ENCODE measurements around the gene MAZ. TPM values are rescaled to one million over a fixed set of nuclear protein-coding genes. Genes with fewer than 3 reads are reported as not detected.
A peak's percentile ranks its signal among the peaks of the same experiment; 100 is the strongest.

Gene MAZ
- total and polyA plus RNA-seq, 2 of the 13 experiments (the other 11 are each of a cell fraction or from before 2014, with no cell fraction given), result 203 to 277 TPM

DNA sequence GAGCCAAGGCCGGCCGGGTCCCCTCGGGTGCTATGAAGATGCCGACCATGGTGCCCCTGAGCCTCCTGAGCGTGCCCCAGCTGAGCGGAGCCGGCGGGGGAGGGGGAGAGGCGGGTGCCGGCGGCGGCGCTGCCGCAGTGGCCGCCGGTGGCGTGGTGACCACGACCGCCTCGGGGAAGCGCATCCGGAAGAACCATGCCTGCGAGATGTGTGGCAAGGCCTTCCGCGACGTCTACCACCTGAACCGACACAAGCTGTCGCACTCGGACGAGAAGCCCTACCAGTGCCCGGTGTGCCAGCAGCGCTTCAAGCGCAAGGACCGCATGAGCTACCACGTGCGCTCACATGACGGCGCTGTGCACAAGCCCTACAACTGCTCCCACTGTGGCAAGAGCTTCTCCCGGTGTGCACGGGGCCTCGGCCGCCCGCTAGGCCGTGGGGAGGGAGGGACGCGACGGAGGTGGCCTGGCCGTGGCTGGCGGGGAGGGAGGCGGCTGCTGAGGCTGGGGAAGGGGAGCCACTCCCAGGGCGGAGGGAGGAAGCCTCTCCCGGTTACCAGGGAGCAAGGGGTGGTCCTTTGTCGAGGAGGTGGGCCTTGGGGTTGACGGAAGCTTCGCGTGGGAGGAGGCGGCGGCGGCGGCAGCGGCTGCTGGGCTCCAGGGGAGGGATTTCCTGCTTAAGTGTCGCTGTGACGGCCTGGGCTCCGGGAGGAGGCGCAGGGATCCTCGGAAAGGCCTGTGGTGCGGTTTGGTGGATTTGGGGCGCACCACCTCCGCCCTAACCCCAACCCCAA is 1.3 kb downstream of the MAZ start (continued):
- TF ChIP-seq CENPT (CRISPR knock-in tag; IDR thresholded peaks at IDR 0.05; ENCODE audit: low read depth) (peak; percentile 99), ZNF431 (CRISPR knock-in tag; IDR thresholded peaks at IDR 0.05; ENCODE audit: borderline replicate concordance, low read depth) (peak; percentile 97), MEIS1 (CRISPR knock-in tag; IDR thresholded peaks at IDR 0.05; ENCODE audit: borderline replicate concordance) (peak; percentile 96), ZNF777 (CRISPR knock-in tag; IDR thresholded peaks at IDR 0.05) (peak; percentile 85), SMAD9 (CRISPR knock-in tag; IDR thresholded peaks at IDR 0.05) (peak; percentile 93), EZH2 (conservative IDR thresholded peaks at IDR 0.05; ENCODE audit: low read depth, low read length) (no peak), NFKBIZ (CRISPR knock-in tag; IDR thresholded peaks at IDR 0.05) (peak; percentile 92), SETDB1 (CRISPR knock-in tag; IDR thresholded peaks at IDR 0.05; ENCODE audit: borderline replicate concordance) (no peak; the same call in 1 of the 2 replicates), ZNF558 (CRISPR knock-in tag; IDR thresholded peaks at IDR 0.05; ENCODE audit: borderline replicate concordance) (peak; percentile 99), FOXO1 (CRISPR knock-in tag; IDR thresholded peaks at IDR 0.05) (peak; percentile 67), ZNF326 (CRISPR knock-in tag; IDR thresholded peaks at IDR 0.05; ENCODE audit: borderline replicate concordance) (no peak), MTF1 (CRISPR knock-in tag; IDR thresholded peaks at IDR 0.05) (peak; percentile 91; the same call in 1 of the 2 replicates)
- TF ChIP-seq, protein P1, sequence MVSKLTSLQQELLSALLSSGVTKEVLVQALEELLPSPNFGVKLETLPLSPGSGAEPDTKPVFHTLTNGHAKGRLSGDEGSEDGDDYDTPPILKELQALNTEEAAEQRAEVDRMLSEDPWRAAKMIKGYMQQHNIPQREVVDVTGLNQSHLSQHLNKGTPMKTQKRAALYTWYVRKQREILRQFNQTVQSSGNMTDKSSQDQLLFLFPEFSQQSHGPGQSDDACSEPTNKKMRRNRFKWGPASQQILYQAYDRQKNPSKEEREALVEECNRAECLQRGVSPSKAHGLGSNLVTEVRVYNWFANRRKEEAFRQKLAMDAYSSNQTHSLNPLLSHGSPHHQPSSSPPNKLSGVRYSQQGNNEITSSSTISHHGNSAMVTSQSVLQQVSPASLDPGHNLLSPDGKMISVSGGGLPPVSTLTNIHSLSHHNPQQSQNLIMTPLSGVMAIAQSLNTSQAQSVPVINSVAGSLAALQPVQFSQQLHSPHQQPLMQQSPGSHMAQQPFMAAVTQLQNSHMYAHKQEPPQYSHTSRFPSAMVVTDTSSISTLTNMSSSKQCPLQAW (CRISPR knock-in tag; IDR thresholded peaks at IDR 0.05), result peak; percentile 68
- TF ChIP-seq, protein P2, sequence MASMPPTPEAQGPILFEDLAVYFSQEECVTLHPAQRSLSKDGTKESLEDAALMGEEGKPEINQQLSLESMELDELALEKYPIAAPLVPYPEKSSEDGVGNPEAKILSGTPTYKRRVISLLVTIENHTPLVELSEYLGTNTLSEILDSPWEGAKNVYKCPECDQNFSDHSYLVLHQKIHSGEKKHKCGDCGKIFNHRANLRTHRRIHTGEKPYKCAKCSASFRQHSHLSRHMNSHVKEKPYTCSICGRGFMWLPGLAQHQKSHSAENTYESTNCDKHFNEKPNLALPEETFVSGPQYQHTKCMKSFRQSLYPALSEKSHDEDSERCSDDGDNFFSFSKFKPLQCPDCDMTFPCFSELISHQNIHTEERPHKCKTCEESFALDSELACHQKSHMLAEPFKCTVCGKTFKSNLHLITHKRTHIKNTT (CRISPR knock-in tag; IDR thresholded peaks at IDR 0.05), result no peak
- TF ChIP-seq, protein P3, sequence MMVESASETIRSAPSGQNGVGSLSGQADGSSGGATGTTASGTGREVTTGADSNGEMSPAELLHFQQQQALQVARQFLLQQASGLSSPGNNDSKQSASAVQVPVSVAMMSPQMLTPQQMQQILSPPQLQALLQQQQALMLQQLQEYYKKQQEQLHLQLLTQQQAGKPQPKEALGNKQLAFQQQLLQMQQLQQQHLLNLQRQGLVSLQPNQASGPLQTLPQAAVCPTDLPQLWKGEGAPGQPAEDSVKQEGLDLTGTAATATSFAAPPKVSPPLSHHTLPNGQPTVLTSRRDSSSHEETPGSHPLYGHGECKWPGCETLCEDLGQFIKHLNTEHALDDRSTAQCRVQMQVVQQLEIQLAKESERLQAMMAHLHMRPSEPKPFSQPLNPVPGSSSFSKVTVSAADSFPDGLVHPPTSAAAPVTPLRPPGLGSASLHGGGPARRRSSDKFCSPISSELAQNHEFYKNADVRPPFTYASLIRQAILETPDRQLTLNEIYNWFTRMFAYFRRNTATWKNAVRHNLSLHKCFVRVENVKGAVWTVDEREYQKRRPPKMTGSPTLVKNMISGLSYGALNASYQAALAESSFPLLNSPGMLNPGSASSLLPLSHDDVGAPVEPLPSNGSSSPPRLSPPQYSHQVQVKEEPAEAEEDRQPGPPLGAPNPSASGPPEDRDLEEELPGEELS (CRISPR knock-in tag; IDR thresholded peaks at IDR 0.05), result peak; percentile 72
- TF ChIP-seq, protein P4, sequence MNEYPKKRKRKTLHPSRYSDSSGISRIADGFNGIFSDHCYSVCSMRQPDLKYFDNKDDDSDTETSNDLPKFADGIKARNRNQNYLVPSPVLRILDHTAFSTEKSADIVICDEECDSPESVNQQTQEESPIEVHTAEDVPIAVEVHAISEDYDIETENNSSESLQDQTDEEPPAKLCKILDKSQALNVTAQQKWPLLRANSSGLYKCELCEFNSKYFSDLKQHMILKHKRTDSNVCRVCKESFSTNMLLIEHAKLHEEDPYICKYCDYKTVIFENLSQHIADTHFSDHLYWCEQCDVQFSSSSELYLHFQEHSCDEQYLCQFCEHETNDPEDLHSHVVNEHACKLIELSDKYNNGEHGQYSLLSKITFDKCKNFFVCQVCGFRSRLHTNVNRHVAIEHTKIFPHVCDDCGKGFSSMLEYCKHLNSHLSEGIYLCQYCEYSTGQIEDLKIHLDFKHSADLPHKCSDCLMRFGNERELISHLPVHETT (CRISPR knock-in tag; conservative IDR thresholded peaks at IDR 0.05), result peak; percentile 94; the same call in 1 of the 2 replicates
- TF ChIP-seq, protein P5, sequence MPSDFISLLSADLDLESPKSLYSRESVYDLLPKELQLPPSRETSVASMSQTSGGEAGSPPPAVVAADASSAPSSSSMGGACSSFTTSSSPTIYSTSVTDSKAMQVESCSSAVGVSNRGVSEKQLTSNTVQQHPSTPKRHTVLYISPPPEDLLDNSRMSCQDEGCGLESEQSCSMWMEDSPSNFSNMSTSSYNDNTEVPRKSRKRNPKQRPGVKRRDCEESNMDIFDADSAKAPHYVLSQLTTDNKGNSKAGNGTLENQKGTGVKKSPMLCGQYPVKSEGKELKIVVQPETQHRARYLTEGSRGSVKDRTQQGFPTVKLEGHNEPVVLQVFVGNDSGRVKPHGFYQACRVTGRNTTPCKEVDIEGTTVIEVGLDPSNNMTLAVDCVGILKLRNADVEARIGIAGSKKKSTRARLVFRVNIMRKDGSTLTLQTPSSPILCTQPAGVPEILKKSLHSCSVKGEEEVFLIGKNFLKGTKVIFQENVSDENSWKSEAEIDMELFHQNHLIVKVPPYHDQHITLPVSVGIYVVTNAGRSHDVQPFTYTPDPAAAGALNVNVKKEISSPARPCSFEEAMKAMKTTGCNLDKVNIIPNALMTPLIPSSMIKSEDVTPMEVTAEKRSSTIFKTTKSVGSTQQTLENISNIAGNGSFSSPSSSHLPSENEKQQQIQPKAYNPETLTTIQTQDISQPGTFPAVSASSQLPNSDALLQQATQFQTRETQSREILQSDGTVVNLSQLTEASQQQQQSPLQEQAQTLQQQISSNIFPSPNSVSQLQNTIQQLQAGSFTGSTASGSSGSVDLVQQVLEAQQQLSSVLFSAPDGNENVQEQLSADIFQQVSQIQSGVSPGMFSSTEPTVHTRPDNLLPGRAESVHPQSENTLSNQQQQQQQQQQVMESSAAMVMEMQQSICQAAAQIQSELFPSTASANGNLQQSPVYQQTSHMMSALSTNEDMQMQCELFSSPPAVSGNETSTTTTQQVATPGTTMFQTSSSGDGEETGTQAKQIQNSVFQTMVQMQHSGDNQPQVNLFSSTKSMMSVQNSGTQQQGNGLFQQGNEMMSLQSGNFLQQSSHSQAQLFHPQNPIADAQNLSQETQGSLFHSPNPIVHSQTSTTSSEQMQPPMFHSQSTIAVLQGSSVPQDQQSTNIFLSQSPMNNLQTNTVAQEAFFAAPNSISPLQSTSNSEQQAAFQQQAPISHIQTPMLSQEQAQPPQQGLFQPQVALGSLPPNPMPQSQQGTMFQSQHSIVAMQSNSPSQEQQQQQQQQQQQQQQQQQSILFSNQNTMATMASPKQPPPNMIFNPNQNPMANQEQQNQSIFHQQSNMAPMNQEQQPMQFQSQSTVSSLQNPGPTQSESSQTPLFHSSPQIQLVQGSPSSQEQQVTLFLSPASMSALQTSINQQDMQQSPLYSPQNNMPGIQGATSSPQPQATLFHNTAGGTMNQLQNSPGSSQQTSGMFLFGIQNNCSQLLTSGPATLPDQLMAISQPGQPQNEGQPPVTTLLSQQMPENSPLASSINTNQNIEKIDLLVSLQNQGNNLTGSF (CRISPR knock-in tag; IDR thresholded peaks at IDR 0.05), result peak; percentile 96; the same call in 1 of the 2 replicates

Data from HepG2 (cell line).